M059J (cell line): ENCODE data around the gene UQCRHL. TPM values are rescaled to one million over a fixed set of nuclear protein-coding genes. Genes with fewer than 3 reads are reported as not detected.
"Not testable (repeated sequence)": the region's sequence is repeated elsewhere in the genome, so short reads cannot be mapped to it uniquely, and the experiment has no call there.

Experiments used
- DNase-seq: peaks from one replicate; pipeline ENCODE4 v3.0.0-alpha.2; 2012; ENCODE audit warnings: low read depth
- total RNA-seq: library from RNA; depleted of rRNA; stranded (reverse); fragments of >200 nt; shearing (Covaris generic); gene quantifications from 2 replicates; pipeline ENCODE4 v1.2.3, GENCODE V29; 2014

The UQCRHL gene
- total RNA-seq, 1 experiment from 2014 or later: 1.4 TPM

- peak; percentile 100 for DNase-seq
Measured at GRCh38 chr1:15835741-15836510, 28.5 kb upstream of the UQCRHL start.

DNA sequence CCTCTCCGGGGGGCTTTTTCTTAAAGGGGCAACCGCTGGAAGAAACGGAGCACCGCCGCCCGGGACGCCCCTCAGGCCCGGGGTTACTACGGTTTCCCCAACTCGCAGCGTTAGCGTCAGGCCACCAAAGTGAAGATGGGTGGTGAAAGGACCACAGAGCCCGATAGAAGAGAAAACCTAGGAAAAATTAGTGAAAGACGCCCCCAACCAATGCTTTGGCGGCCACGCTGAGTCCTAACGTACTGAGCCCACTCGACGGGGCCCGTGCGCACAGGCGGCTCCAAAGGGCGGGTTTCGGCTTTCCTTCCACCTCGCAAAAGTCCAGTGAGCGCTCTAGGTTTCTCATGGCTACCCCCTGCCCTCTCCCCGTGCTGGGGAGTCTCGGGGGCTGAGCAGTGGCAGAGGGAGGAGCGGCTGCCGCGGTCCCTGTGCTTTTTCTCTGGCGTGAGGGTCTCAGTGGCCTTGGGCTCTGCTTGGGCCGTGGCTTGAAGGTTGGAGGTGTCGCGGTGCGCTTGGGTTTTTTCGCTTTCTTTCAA lies 27.8 kb upstream of the UQCRHL start:
- DNase-seq: no peak

DNA sequence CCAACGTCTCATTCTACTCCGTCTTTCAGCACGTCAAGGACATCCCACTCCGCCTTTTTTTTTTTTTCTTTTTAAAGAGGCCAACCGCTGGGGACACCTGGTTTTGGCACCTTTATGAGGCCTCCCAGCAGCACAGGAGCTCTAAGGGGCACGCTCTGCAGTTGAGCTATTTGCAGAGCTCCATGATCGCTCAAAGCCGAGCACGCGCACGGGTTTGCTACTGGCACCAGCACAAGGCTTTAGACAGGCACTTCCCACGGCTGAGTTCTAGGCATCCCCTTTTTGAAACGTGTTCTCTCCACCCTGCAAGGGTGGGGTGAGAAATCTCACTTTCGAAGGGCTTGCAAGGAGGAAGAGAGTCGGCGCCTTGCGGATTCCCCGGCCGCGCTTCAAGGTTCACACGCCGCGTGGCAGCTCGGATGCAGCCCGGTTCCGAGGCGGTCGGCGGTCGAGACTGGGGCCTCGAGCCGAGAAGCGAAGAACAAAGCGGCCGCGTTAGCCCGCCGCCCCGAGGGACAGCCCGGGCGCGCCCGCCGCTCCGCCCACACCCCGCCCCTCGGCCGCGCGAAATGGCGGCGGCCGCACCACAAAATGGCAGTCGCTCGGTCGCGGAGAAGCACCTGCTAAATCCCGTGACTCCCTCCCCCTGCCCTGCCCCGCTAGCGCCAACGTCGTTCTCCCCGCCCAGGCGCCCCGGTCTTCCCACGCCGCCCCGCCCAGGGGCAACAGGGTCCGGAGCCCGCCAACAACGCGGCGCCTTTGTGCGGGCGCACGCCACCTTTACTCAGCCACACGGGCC lies 27.2 kb upstream of the UQCRHL start:
- peak; percentile 91 for DNase-seq

- DNase-seq: no peak
Measured at GRCh38 chr1:15833842-15834405, 26.5 kb upstream of the UQCRHL start.

DNA sequence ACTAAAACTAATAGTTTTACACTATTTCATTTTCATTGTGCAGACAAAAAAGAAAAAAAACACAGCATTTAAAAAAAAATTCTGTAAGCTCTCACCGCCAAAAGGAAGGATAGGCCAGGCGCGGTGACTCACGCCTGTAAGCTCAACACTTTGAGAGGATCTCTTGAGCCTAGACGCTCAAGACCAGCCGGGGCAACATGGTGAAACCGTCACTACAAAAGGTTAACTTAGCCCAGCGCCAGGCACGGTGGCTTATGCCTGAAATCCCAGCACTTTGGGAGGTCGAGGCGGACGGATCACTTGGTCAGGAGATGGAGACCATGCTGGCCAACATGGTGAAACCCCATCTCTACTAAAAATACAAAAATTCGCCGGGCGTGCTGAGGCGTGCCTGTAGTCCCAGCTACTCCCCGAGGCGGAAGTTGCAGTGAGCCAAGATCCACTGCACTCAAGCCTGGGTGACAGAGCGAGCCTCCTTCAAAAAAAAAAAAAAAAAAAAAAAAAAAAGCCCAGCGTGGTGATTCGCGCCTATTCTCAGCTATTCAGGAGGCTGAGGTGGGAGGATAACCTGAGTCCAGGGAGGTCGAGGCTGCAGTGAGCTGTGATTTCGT lies 25.7 kb upstream of the UQCRHL start:
- DNase-seq: peak; percentile 89

- DNase-seq: no peak
Measured at GRCh38 chr1:15830258-15830657, 22.8 kb upstream of the UQCRHL start.

GRCh38 chr1:15828931-15829330 lies 21.5 kb upstream of the UQCRHL start:
- DNase-seq: not testable (repeated sequence)

DNA sequence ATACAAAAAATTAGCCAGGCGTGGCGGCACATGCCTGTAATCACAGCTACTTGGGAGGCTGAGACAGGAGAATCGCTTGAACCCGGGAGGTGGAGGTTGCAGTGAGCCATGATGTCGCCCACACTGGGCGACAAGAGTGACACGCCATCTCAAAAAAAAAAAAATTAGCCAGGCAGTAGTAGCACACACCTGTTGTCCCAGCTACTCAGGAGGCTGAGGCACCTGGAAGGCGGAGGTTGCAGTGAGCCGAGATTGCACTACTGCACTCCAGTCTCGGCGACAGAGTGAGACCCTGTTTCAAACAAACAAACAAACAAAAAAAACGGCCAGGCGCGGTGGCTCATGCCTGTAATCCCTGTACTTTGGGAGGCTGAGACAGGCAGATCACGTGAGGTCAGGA lies 20.1 kb upstream of the UQCRHL start:
- not testable (repeated sequence) for DNase-seq

GRCh38 chr1:15826810-15827507 lies 19.5 kb upstream of the UQCRHL start:
- DNase-seq: no peak

- DNase-seq: no peak
Measured at GRCh38 chr1:15825800-15826199, 18.4 kb upstream of the UQCRHL start.

GRCh38 chr1:15820478-15820877 lies 13.0 kb upstream of the UQCRHL start:
- DNase-seq: peak; percentile 71

GRCh38 chr1:15816674-15817073 lies 9.2 kb upstream of the UQCRHL start:
- DNase-seq: no peak

DNA sequence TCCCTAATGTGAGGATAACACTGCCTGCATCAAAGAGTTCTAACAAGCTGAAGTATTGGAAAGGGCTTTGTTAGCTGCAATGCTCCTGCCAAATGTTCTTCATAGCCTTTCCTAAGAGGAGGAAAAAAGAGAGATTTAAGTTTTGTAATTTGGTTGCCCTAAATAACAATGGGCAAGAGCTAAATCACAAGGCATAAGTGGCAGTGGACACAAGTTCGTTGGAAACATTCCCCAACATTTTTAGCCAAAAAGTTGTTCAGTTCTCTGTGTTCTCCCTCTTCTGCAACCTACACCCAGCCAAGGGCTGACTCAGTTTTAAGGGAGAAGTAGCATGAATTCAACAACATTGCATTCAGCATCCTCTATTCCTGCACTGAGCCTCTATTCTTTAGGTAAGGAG lies 2.6 kb upstream of the UQCRHL start:
- DNase-seq: no peak

DNA sequence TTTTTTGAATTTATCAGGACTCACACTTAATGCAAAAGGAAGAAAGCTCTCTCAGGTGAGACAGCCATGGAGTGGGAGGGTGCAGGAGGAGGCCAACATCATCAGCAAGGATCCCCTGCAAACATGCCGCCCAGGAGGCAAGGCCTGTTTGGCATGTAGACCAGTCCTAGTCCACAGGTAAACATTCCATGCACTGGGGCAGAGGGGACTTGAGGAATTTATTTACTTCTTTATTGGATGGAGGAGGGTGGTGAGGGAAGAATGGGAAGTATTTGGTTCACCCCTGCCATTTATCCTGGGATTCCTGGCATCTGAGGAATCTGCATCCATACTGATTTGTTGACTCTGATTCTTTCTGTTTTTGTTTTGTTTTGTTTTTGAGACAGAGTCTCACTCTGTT lies 1.5 kb upstream of the UQCRHL start:
- no peak for DNase-seq

DNA sequence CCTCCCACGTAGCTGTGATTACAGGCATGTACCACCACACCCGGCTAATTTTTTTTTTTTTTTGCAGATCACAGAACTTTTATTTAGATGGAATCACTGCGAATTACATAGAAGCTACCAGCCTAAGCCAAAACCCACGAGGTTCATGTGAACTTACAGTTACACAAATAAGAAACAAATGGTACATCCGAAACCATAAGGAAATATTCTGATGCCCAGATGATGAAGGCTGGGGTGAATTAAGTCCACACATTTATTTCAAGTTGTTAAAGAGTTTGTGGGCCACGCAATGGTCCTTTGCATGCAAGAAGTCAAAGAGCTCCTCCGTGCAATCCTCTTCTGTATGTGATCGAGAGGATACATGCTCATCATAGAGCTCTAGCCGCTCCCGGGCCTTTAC lies 328 bp downstream of the UQCRHL start:
- no peak for DNase-seq

DNA sequence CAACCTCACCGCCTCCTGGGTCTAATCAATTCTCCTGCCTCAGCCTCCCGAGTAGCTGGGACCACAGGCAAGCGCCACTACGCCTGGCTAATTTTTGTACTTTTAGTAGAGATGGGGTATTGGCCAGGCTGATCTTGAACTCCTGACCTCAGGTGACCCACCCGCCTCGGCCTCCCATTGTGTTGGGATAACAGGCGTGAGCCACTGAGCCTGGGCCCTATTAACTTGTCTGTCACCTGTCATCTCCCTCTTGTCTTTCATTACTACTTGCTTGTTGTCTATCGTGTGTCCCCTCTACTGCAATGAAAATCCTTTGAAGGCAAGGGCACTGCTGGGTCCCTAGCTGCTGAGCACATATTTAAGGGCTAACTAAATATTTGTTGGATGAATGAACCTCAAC lies 3.4 kb downstream of the UQCRHL start:
- DNase-seq: no peak

- DNase-seq: peak; percentile 45
Measured at GRCh38 chr1:15803380-15803779, 4.1 kb downstream of the UQCRHL start.

- DNase-seq: peak; percentile 82
Measured at GRCh38 chr1:15802234-15802965, 5.0 kb downstream of the UQCRHL start.

- peak; percentile 96 for DNase-seq
Measured at GRCh38 chr1:15799928-15800835, 7.3 kb downstream of the UQCRHL start.
